CD4-positive, alpha-beta memory T cell (primary cell): ENCODE data around the gene PPARG. TPM values are rescaled to one million over a fixed set of nuclear protein-coding genes. Genes with fewer than 3 reads are reported as not detected.

Experiments
- CTCF ChIA-PET: fragments of 350-600 bp; sonication (Branson Sonifier 250); formaldehyde crosslinking; loops from one replicate; lab custom pipeline; 2021; ENCODE audit warnings: inconsistent platforms; ENCODE audit not compliant: partially characterized antibody; lab: Charles Lee
- POLR2A ChIA-PET: fragments of 350-600 bp; sonication (Branson Sonifier 250); formaldehyde crosslinking; loops from one replicate; lab custom pipeline; 2021; ENCODE audit not compliant: partially characterized antibody; lab: Charles Lee
- DNase-seq, 5 donors: peaks; one replicate each; pipeline versions ENCODE4 v3.0.0 to v3.0.0-alpha.2; 2020 to 2022; ENCODE audit warnings: mixed read lengths in 1 of 5
- H3K27ac ChIP-seq: one replicate; pipeline ENCODE4 v1.7.0; 2013; ENCODE audit warnings: low read depth, low read length
- H3K27me3 ChIP-seq: 2 replicates; pipeline ENCODE4 v1.7.0; 2013; ENCODE audit warnings: mild to moderate bottlenecking, low read length, moderate library complexity; ENCODE audit not compliant: insufficient read depth
- H3K36me3 ChIP-seq: 2 replicates; pipeline ENCODE4 v1.7.0; 2013; ENCODE audit warnings: mild to moderate bottlenecking, low read length, moderate library complexity; ENCODE audit not compliant: insufficient read depth
- H3K4me1 ChIP-seq: 2 replicates; pipeline ENCODE4 v1.7.0; 2013; ENCODE audit warnings: mild to moderate bottlenecking, low read length, moderate library complexity; ENCODE audit not compliant: insufficient read depth
- H3K4me3 ChIP-seq, 2 donors: one replicate each; pipeline ENCODE4 v1.7.0; 2013; ENCODE audit warnings: low read length in 2 of 2, mild to moderate bottlenecking in 1 of 2
- H3K9me3 ChIP-seq, 2 donors: one replicate each; pipeline ENCODE4 v1.7.0; 2013; ENCODE audit warnings: low read length in 2 of 2, control low read depth in 1 of 2; ENCODE audit not compliant: control insufficient read depth in 1 of 2
- H3K27ac Mint-ChIP-seq, 7 donors: one replicate each; pipeline ENCODE4 v1.8.0; 2020 to 2021; ENCODE audit warnings: mixed read lengths in 7 of 7, mild to moderate bottlenecking in 6 of 7, inconsistent platforms in 3 of 7, moderate library complexity in 3 of 7
- H3K27me3 Mint-ChIP-seq, 2 donors: one replicate each; pipeline ENCODE4 v1.8.0; 2020 to 2021; ENCODE audit warnings: mixed read lengths in 2 of 2
- H3K36me3 Mint-ChIP-seq, 2 donors: one replicate each; pipeline ENCODE4 v1.8.0; 2020 to 2021; ENCODE audit warnings: mixed read lengths in 2 of 2, inconsistent platforms in 1 of 2, mild to moderate bottlenecking in 1 of 2
- H3K4me1 Mint-ChIP-seq, 4 donors: one replicate each; pipeline ENCODE4 v1.8.0; 2020 to 2021; ENCODE audit warnings: mixed read lengths in 4 of 4, mild to moderate bottlenecking in 1 of 4
- H3K4me3 Mint-ChIP-seq, 8 donors: one replicate each; pipeline ENCODE4 v1.8.0; 2020 to 2021; ENCODE audit warnings: mixed read lengths in 8 of 8, mild to moderate bottlenecking in 7 of 8, moderate library complexity in 6 of 8, inconsistent platforms in 3 of 8
- H3K9me3 Mint-ChIP-seq, 8 donors: one replicate each; pipeline ENCODE4 v1.8.0; 2020 to 2021; ENCODE audit warnings: mixed read lengths in 8 of 8, mild to moderate bottlenecking in 5 of 8, inconsistent platforms in 3 of 8, moderate library complexity in 1 of 8
- intact Hi-C: fragments of 100-400 bp; cut with micrococcal nuclease; formaldehyde crosslinking; loops from one replicate; pipeline ENCODE4 v1.15.1; 2023
- polyA plus RNA-seq, 2 donors: library from polyadenylated mRNA; unstranded; fragments of 300-500 nt; fragmentation: Illumina TruSeq; gene quantifications; one replicate each; pipeline ENCODE4 v1.2.3, GENCODE V29; 2021
- total RNA-seq, 2 experiments: library from RNA; stranded (reverse); gene quantifications; one replicate each; pipeline ENCODE4 v1.2.3, GENCODE V29; 2021

The PPARG gene
- total and polyA plus RNA-seq, 4 experiments from 2014 or later = 0.29 to 0.99 (median 0.83) TPM; not detected in 1

- H3K27ac Mint-ChIP-seq = peak overlapping the region; percentile 53 to 89 (median 72)
- H3K9me3 Mint-ChIP-seq = no peaks in the 10 kb centered on the region
- Histone ChIP-seq H3K27me3 (no peaks in the 10 kb centered on the region), H3K4me1 (peaks cover 17% of the 10 kb centered on the region), H3K9me3 (no peaks in the 10 kb centered on the region), H3K27ac (no peak overlapping the region), H3K36me3 (no peaks in the 10 kb centered on the region), H3K4me3 (no peak overlapping the region)
- intact Hi-C loops = no loop called here
- CTCF ChIA-PET = interaction anchor here (0.8 kb wide), 1 partner anchor 144 kb away, joined by 4 read pairs; no protein-coding TSS in a partner anchor
- no peaks in the 10 kb centered on the region for H3K36me3 Mint-ChIP-seq
- H3K27me3 Mint-ChIP-seq = no peaks in the 10 kb centered on the region
- H3K4me3 Mint-ChIP-seq = peak overlapping the region in 7 of 8 donors; percentile 16 to 71 (median 69)
- peak; percentile 32 to 65 (median 46) for DNase-seq
- POLR2A ChIA-PET = no interaction called here
- peaks cover 8 to 16% (median 13%) of the 10 kb centered on the region in 4 donors for H3K4me1 Mint-ChIP-seq
Observed at GRCh38 chr3:12336099-12336498, 47.2 kb downstream of the PPARG start.

- no peak overlapping the region for H3K4me3 Mint-ChIP-seq
- intact Hi-C loops = no loop called here
- H3K27ac Mint-ChIP-seq = no peak overlapping the region
- peaks cover 0 to 3% of the 10 kb centered on the region in 2 donors for H3K27me3 Mint-ChIP-seq
- ChIA-PET CTCF (no interaction called here), POLR2A (no interaction called here)
- no peaks in the 10 kb centered on the region for H3K27me3 ChIP-seq
- DNase-seq = no peak
- H3K9me3 ChIP-seq = no peaks in the 10 kb centered on the region
- no peaks in the 10 kb centered on the region for H3K36me3 Mint-ChIP-seq
- no peaks in the 10 kb centered on the region for H3K36me3 ChIP-seq
- no peak overlapping the region for H3K4me3 ChIP-seq
- no peaks in the 10 kb centered on the region for H3K9me3 Mint-ChIP-seq
- H3K4me1 Mint-ChIP-seq = peaks cover 8 to 16% (median 13%) of the 10 kb centered on the region in 4 donors
- peaks cover 17% of the 10 kb centered on the region for H3K4me1 ChIP-seq
- H3K27ac ChIP-seq = no peak overlapping the region
Observed at GRCh38 chr3:12338595-12339546, 50.0 kb downstream of the PPARG start.

DNA sequence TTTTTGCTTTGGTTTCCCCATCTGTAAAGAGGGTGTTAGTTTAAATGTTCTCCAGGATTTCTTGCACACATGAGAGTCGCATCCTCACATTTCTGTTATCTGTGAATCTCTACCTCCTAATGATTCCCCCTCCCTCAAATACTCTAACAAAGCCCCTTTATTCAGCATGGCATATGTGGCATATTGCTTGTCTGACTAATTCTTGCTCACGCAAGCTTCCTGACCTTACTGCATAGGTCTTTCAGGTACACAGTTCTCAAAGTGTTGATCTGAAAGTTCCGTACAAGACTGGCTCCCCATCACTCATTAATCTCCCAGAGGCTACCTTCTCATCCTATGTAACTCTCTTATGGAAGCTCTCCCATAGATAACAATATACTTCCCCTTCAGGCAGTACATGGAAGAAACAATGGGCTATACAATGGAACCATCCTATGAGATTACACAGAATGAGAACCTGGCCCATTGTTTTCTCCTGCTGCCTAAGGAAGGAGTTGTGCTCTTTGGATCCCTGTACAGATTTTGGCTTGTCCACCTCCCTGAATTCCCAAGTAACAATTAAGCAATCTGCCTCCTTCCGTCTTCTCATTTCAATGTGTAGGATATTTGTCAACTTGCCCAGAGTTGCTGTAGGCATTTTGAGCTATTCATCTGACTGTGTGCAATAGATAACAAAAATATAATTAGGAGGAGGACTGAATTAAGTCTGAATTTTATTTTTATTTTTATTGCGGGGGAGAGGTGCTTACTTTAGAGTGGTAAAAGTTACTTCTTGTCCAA lies 51.0 kb downstream of the PPARG start:
- H3K27me3 ChIP-seq = no peaks in the 10 kb centered on the region
- Mint-ChIP-seq H3K27ac (peak overlapping the region in 1 of 7 donors; percentile 2), H3K9me3 (no peaks in the 10 kb centered on the region), H3K27me3 (peaks cover 0 to 3% of the 10 kb centered on the region in 2 donors), H3K36me3 (no peaks in the 10 kb centered on the region), H3K4me3 (no peak overlapping the region), H3K4me1 (peaks cover 8 to 16% (median 13%) of the 10 kb centered on the region in 4 donors)
- POLR2A ChIA-PET = no interaction called here
- no peak overlapping the region for H3K4me3 ChIP-seq
- CTCF ChIA-PET = no interaction called here
- no peaks in the 10 kb centered on the region for H3K9me3 ChIP-seq
- no peaks in the 10 kb centered on the region for H3K36me3 ChIP-seq
- H3K4me1 ChIP-seq = peaks cover 17% of the 10 kb centered on the region
- H3K27ac ChIP-seq = no peak overlapping the region
- no peak for DNase-seq
- intact Hi-C loops = no loop called here

GRCh38 chr3:12340506-12340905 lies 51.6 kb downstream of the PPARG start:
- H3K36me3 Mint-ChIP-seq = no peaks in the 10 kb centered on the region
- H3K27me3 Mint-ChIP-seq = peaks cover 0 to 4% of the 10 kb centered on the region in 2 donors
- H3K4me3 Mint-ChIP-seq = no peak overlapping the region
- intact Hi-C loops = no loop called here
- H3K4me1 ChIP-seq = peaks cover 15% of the 10 kb centered on the region
- no peak for DNase-seq
- no peak overlapping the region for H3K27ac Mint-ChIP-seq
- H3K27ac ChIP-seq = no peak overlapping the region
- H3K9me3 Mint-ChIP-seq = no peaks in the 10 kb centered on the region
- H3K4me1 Mint-ChIP-seq = peaks cover 8 to 17% (median 12%) of the 10 kb centered on the region in 4 donors
- CTCF ChIA-PET = no interaction called here
- H3K36me3 ChIP-seq = no peaks in the 10 kb centered on the region
- H3K4me3 ChIP-seq = no peak overlapping the region
- POLR2A ChIA-PET = no interaction called here
- H3K27me3 ChIP-seq = no peaks in the 10 kb centered on the region
- no peaks in the 10 kb centered on the region for H3K9me3 ChIP-seq

GRCh38 chr3:12342151-12342550 lies 53.3 kb downstream of the PPARG start:
- no peak overlapping the region for H3K27ac Mint-ChIP-seq
- peaks cover 0 to 7% of the 10 kb centered on the region in 2 donors for H3K27me3 Mint-ChIP-seq
- CTCF ChIA-PET = interaction anchor here (1.3 kb wide), 1 partner anchor 14 kb away, joined by 3 read pairs; no protein-coding TSS in a partner anchor
- H3K9me3 ChIP-seq = no peaks in the 10 kb centered on the region
- H3K4me1 ChIP-seq = no peaks in the 10 kb centered on the region
- no peak overlapping the region for H3K27ac ChIP-seq
- no peaks in the 10 kb centered on the region for H3K36me3 ChIP-seq
- no peak overlapping the region for H3K4me3 ChIP-seq
- intact Hi-C loops = no loop called here
- H3K36me3 Mint-ChIP-seq = no peaks in the 10 kb centered on the region
- POLR2A ChIA-PET = no interaction called here
- peaks cover 2 to 10% (median 5%) of the 10 kb centered on the region in 4 donors for H3K4me1 Mint-ChIP-seq
- no peak overlapping the region for H3K4me3 Mint-ChIP-seq
- DNase-seq = no peak
- H3K9me3 Mint-ChIP-seq = no peaks in the 10 kb centered on the region
- no peaks in the 10 kb centered on the region for H3K27me3 ChIP-seq

- no peaks in the 10 kb centered on the region for H3K27me3 ChIP-seq
- H3K4me1 Mint-ChIP-seq = peaks cover 2 to 10% (median 5%) of the 10 kb centered on the region in 4 donors
- CTCF ChIA-PET = no interaction called here
- no peak overlapping the region for H3K27ac ChIP-seq
- H3K27ac Mint-ChIP-seq = no peak overlapping the region
- H3K9me3 Mint-ChIP-seq = no peaks in the 10 kb centered on the region
- H3K9me3 ChIP-seq = no peaks in the 10 kb centered on the region
- no peaks in the 10 kb centered on the region for H3K4me1 ChIP-seq
- no peaks in the 10 kb centered on the region for H3K36me3 ChIP-seq
- POLR2A ChIA-PET = no interaction called here
- H3K27me3 Mint-ChIP-seq = peaks cover 2 to 7% of the 10 kb centered on the region in 2 donors
- H3K4me3 Mint-ChIP-seq = no peak overlapping the region
- no peak overlapping the region for H3K4me3 ChIP-seq
- DNase-seq = no peak
- intact Hi-C loops = no loop called here
- H3K36me3 Mint-ChIP-seq = no peaks in the 10 kb centered on the region
Observed at GRCh38 chr3:12343047-12343501, 54.2 kb downstream of the PPARG start.

DNA sequence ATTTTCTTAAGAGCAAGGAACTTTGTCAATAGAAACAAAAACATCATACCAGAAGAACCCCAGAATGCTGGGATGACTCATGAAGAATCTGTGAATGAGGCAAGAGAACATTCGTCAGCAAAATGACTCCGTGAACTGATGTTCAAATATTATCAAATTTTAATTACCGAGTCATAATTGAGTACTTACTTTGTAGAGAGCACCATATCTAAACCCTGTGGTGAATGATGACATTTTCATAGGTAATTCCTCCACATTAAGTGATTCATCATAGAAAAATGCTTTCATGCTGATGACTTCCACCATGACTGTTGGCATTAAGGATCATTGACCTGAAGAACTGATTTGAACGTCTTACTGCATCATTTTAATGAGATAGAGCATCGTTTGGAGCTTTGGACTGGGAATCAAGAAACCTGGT lies 56.3 kb downstream of the PPARG start:
- H3K4me3 Mint-ChIP-seq = peak overlapping the region in 1 of 8 donors; percentile 2
- Histone ChIP-seq H3K4me3 (no peak overlapping the region), H3K36me3 (no peaks in the 10 kb centered on the region), H3K4me1 (no peaks in the 10 kb centered on the region), H3K27me3 (no peaks in the 10 kb centered on the region), H3K9me3 (no peaks in the 10 kb centered on the region), H3K27ac (no peak overlapping the region)
- no peak overlapping the region for H3K27ac Mint-ChIP-seq
- no peaks in the 10 kb centered on the region for H3K36me3 Mint-ChIP-seq
- POLR2A ChIA-PET = no interaction called here
- H3K4me1 Mint-ChIP-seq = peaks cover 2 to 10% (median 5%) of the 10 kb centered on the region in 4 donors
- DNase-seq = no peak
- H3K27me3 Mint-ChIP-seq = peaks cover 5 to 7% of the 10 kb centered on the region in 2 donors
- no peaks in the 10 kb centered on the region for H3K9me3 Mint-ChIP-seq
- intact Hi-C loops = no loop called here
- CTCF ChIA-PET = no interaction called here
